Measurements from ENCODE around the gene F10. TPM values are rescaled to one million over a fixed set of nuclear protein-coding genes. Genes with fewer than 3 reads are reported as not detected.
"Not testable (repeated sequence)": the region's sequence is repeated elsewhere in the genome, so short reads cannot be mapped to it uniquely, and the experiment has no call there.

Gene F10
- total RNA-seq, 2 donors from 2014 or later = 10.2 to 48.0 TPM

DNA sequence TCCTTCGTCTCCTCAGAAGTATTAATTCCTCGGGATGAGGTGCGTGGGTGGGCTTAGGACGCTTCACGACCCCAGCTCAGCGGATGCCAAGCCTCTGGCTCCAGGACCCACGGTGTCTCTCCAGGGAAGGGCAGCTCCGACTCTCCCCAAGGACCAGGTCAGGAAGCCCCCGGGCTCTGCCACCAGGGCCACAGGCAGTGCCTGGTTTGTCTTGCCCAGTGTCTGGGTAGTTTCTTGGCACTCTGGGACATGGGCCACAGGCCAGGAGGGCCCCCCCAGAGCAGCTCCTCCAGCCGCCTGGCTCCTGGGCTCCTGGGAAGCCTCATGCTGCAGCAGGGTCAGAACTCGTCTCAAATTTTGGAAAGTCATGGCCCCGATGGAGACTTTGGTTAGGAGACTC is 38.4 kb downstream of the F10 start:
- Histone ChIP-seq H3K9me3 (no peaks in the 10 kb centered on the region), H3K27me3 (replicated peaks; ENCODE audit: insufficient read depth) (no peaks in the 10 kb centered on the region), H3K27ac (no peak overlapping the region), H3K4me1 (replicated peaks) (no peaks in the 10 kb centered on the region), H3K4me3 (no peak overlapping the region), H3K36me3 (no peaks in the 10 kb centered on the region)
- no peak for DNase-seq (ENCODE audit: low spot score)
- TF ChIP-seq CTCF (IDR thresholded peaks at IDR 0.05) = no peak
- no peak for TF ChIP-seq POLR2A (IDR thresholded peaks at IDR 0.05)
- TF ChIP-seq POLR2AphosphoS5 (IDR thresholded peaks at IDR 0.05) = no peak
- WGBS = 69% methylated on average over 12 of the region's 12 CpGs
- intact Hi-C loops (cut with DNase I) = no loop called here

DNA sequence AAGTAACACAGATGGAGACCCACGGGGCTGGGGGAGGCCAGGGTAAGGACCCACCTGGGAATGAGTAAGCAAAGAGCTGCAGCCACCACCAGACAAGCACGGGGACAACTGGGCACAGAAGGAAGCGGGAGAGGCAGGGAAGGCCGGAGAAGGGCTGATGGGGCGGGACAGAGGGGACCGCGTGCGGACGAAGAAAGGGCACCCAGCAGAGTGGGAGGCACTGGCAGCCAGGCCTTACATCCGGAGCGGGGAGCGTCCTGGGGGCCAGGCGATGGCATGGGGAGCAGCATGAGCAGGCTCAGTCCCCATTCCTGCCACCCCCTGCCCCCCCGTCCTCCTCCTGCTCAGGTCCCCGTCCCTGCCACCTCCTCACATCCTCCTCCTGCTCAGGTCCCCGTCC is 38.8 kb downstream of the F10 start:
- 44% methylated on average over 16 of the region's 16 CpGs for WGBS
- Histone ChIP-seq H3K9me3 (no peaks in the 10 kb centered on the region), H3K4me1 (replicated peaks) (no peaks in the 10 kb centered on the region), H3K27me3 (replicated peaks; ENCODE audit: insufficient read depth) (no peaks in the 10 kb centered on the region), H3K27ac (no peak overlapping the region), H3K4me3 (no peak overlapping the region), H3K36me3 (no peaks in the 10 kb centered on the region)
- no peak for DNase-seq (ENCODE audit: low spot score)
- intact Hi-C loops (cut with DNase I) = no loop called here
- TF ChIP-seq CTCF (IDR thresholded peaks at IDR 0.05) = no peak
- TF ChIP-seq POLR2A (IDR thresholded peaks at IDR 0.05) = no peak
- no peak for TF ChIP-seq POLR2AphosphoS5 (IDR thresholded peaks at IDR 0.05)

GRCh38 chr13:113161975-113162374 is 39.4 kb downstream of the F10 start:
- WGBS = 14% methylated on average over 8 of the region's 13 CpGs
- H3K9me3 ChIP-seq; H3K27ac ChIP-seq; H3K4me1 ChIP-seq (replicated peaks); intact Hi-C loops (cut with DNase I); H3K36me3 ChIP-seq; H3K27me3 ChIP-seq (replicated peaks; ENCODE audit: insufficient read depth); DNase-seq (ENCODE audit: low spot score); H3K4me3 ChIP-seq: not testable (repeated sequence)

DNA sequence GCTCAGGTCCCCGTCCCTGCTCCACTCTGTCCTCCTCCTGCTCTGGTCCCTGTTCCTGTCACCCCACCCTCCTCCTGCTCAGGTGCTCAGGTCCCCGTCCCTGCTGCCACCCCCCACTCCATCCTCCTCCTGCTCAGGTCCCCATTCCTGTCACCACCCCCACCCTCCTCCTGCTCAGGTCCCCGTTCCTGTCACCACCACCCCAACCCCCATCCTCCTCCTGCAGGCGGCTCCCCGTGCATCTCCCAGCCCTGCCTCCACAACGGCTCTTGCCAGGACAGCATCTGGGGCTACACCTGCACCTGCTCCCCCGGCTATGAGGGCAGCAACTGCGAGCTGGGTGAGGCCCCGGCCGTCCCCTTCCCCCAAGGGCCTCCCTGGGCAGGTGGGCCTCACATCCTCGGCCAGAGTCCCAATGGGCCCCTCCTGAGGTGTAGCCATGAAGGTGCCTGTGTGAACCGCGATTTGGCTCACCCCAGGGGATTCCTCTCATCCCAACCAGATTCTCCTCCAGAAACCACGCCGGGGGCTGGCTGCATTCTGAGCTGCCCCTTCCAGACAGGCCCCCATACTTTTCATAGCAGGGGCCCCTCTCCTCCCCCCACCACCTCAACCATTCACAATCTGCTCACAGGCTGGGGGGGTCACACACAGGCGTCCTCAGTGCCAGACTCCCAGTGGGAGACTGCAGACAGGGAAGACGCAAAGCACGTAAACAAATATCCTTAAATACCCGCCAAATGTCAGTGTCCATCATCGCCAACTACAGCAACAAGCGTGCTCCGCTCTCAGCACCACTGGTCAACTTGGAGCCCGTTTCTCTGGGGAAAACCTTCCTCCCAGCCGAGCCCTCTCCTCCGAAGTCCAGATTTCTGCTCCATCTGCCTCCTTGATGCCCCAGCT is 40.4 kb downstream of the F10 start:
- intact Hi-C loops (cut with DNase I) = no loop called here
- 31% methylated on average over 25 of the region's 25 CpGs for WGBS
- H3K9me3 ChIP-seq = no peaks in the 10 kb centered on the region
- no peak overlapping the region for H3K4me3 ChIP-seq
- no peak overlapping the region for H3K27ac ChIP-seq
- no peaks in the 10 kb centered on the region for H3K4me1 ChIP-seq (replicated peaks)
- no peaks in the 10 kb centered on the region for H3K36me3 ChIP-seq
- H3K27me3 ChIP-seq (replicated peaks; ENCODE audit: insufficient read depth) = no peaks in the 10 kb centered on the region
- DNase-seq (ENCODE audit: low spot score) = no peak
- TF ChIP-seq POLR2A (IDR thresholded peaks at IDR 0.05) (no peak), POLR2AphosphoS5 (IDR thresholded peaks at IDR 0.05) (no peak), CTCF (IDR thresholded peaks at IDR 0.05) (no peak)

DNA sequence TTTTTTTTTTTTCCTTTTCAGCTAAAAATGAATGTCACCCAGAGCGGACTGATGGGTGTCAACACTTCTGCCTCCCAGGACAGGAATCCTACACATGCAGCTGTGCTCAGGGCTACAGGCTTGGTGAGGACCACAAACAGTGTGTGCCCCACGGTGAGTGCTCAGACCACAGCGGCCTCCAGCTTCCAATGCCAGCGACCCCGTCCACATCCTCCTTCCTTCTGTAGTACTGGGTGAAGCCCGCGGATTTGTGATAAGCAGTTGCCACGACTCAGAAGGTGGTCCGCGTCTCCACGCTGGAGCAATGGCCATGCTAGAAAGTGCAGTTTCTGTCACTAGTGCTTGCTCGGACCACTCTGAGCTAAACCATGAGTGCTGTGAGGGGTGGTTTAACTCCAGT is 41.9 kb downstream of the F10 start:
- intact Hi-C loops (cut with DNase I) = no loop called here
- H3K9me3 ChIP-seq = no peaks in the 10 kb centered on the region
- no peak overlapping the region for H3K4me3 ChIP-seq
- no peak for DNase-seq (ENCODE audit: low spot score)
- no peaks in the 10 kb centered on the region for H3K36me3 ChIP-seq
- no peak overlapping the region for H3K27ac ChIP-seq
- 80% methylated on average over 12 of the region's 12 CpGs for WGBS
- H3K4me1 ChIP-seq (replicated peaks) = no peaks in the 10 kb centered on the region
- no peak for TF ChIP-seq POLR2A (IDR thresholded peaks at IDR 0.05)
- TF ChIP-seq POLR2AphosphoS5 (IDR thresholded peaks at IDR 0.05) = no peak
- no peak for TF ChIP-seq CTCF (IDR thresholded peaks at IDR 0.05)
- no peaks in the 10 kb centered on the region for H3K27me3 ChIP-seq (replicated peaks; ENCODE audit: insufficient read depth)

Measured in prostate gland (tissue), 2 donors.